HEK293 (cell line): ENCODE data around the gene MST1R.
"Not testable (repeated sequence)": the region's sequence is repeated elsewhere in the genome, so short reads cannot be mapped to it uniquely, and the experiment has no call there.

Experiments
- CTCF ChIA-PET: fragments of 350-600 bp; formaldehyde crosslinking; extraction: SDS; loops from one replicate; lab custom pipeline; 2021; ENCODE audit warnings: antibody characterized with exemption; lab: Yijun Ruan, JAX
- POLR2A ChIA-PET: fragments of 300-600 bp; formaldehyde crosslinking; extraction: SDS; loops from one replicate; lab custom pipeline; 2020; ENCODE audit warnings: antibody characterized with exemption, inconsistent platforms; lab: Yijun Ruan, JAX
- H3K27ac ChIP-seq: fragments of 200-500 bp; sonication (Bioruptor generic); 2 replicates; pipeline ENCODE4 v1.5.1; 2014; ENCODE audit warnings: low read depth, low read length, control low read depth, inconsistent platforms; ENCODE audit errors: extremely low read depth
- H3K36me3 ChIP-seq, 2 experiments: fragments of 200-500 bp in 1 of 2; sonication (Bioruptor generic) in 1 of 2; 1 replicate in 1 of 2; 2 replicates in 1 of 2; pipeline ENCODE4 v1.5.1; 2014 to 2017; ENCODE audit warnings: inconsistent platforms in 2 of 2, low read length in 2 of 2; ENCODE audit not compliant: control insufficient read depth in 2 of 2, insufficient read depth in 1 of 2
- H3K4me1 ChIP-seq: fragments of 200-500 bp; sonication (Bioruptor generic); 2 replicates; pipeline ENCODE4 v1.5.1; 2014; ENCODE audit warnings: mild to moderate bottlenecking, low read length, inconsistent platforms; ENCODE audit not compliant: control insufficient read depth, insufficient read depth
- H3K4me3 ChIP-seq: 2 replicates; pipeline ENCODE4 v1.5.1; 2011; ENCODE audit warnings: low read depth, mild to moderate bottlenecking, control low read depth, low read length, moderate library complexity
- H3K9me3 ChIP-seq: fragments of 200-500 bp; sonication (Bioruptor generic); 2 replicates; pipeline ENCODE4 v1.5.1; 2014; ENCODE audit warnings: low read depth, low read length, inconsistent platforms; ENCODE audit not compliant: control insufficient read depth, insufficient read depth
- GFI1B ChIP-seq: fragments of 450-650 bp; formaldehyde crosslinking; IDR thresholded peaks from 2 replicates; pipeline ENCODE4 v1.5.1; 2016; ENCODE audit warnings: missing biosample characterization, missing genetic modification characterization
- GLIS1 ChIP-seq: fragments of 450-650 bp; formaldehyde crosslinking; IDR thresholded peaks from 2 replicates; pipeline ENCODE4 v1.5.1; 2016; ENCODE audit warnings: missing biosample characterization, missing genetic modification characterization
- INSM2 ChIP-seq: fragments of 450-650 bp; formaldehyde crosslinking; IDR thresholded peaks from 2 replicates; pipeline ENCODE4 v1.5.1; 2016; ENCODE audit warnings: missing biosample characterization, missing genetic modification characterization
- OVOL3 ChIP-seq: fragments of 450-650 bp; formaldehyde crosslinking; IDR thresholded peaks from 2 replicates; pipeline ENCODE4 v1.5.1; 2016; ENCODE audit warnings: missing biosample characterization, missing genetic modification characterization
- SCRT1 ChIP-seq: fragments of 450-650 bp; formaldehyde crosslinking; IDR thresholded peaks from 2 replicates; pipeline ENCODE4 v1.5.1; 2016; ENCODE audit warnings: missing biosample characterization, missing genetic modification characterization, borderline replicate concordance
- ZBTB20 ChIP-seq: fragments of 450-650 bp; formaldehyde crosslinking; IDR thresholded peaks from 2 replicates; pipeline ENCODE4 v1.5.1; 2016; ENCODE audit warnings: missing biosample characterization, missing genetic modification characterization
- ZBTB48 ChIP-seq: fragments of 450-650 bp; formaldehyde crosslinking; IDR thresholded peaks from 2 replicates; pipeline ENCODE4 v1.5.1; 2016; ENCODE audit warnings: missing biosample characterization, missing genetic modification characterization
- ZNF140 ChIP-seq: fragments of 450-650 bp; formaldehyde crosslinking; IDR thresholded peaks from 2 replicates; pipeline ENCODE4 v1.5.1; 2016; ENCODE audit warnings: missing biosample characterization, missing genetic modification characterization
- ZNF146 ChIP-seq: fragments of 450-650 bp; formaldehyde crosslinking; IDR thresholded peaks from 2 replicates; pipeline ENCODE4 v1.5.1; 2016; ENCODE audit warnings: missing biosample characterization, missing genetic modification characterization
- ZNF155 ChIP-seq: fragments of 450-650 bp; formaldehyde crosslinking; IDR thresholded peaks from 2 replicates; pipeline ENCODE4 v1.5.1; 2016; ENCODE audit warnings: missing biosample characterization, missing genetic modification characterization
- ZNF16 ChIP-seq: fragments of 450-650 bp; formaldehyde crosslinking; IDR thresholded peaks from 2 replicates; pipeline ENCODE4 v1.5.1; 2016; ENCODE audit warnings: low read depth, missing biosample characterization, missing genetic modification characterization
- ZNF2 ChIP-seq: fragments of 450-650 bp; formaldehyde crosslinking; IDR thresholded peaks from 2 replicates; pipeline ENCODE4 v1.5.1; 2016; ENCODE audit warnings: missing biosample characterization, missing genetic modification characterization
- ZNF23 ChIP-seq: fragments of 450-650 bp; formaldehyde crosslinking; IDR thresholded peaks from 2 replicates; pipeline ENCODE4 v1.5.1; 2016; ENCODE audit warnings: missing biosample characterization, missing genetic modification characterization, borderline replicate concordance
- ZNF292 ChIP-seq: fragments of 450-650 bp; formaldehyde crosslinking; IDR thresholded peaks from 2 replicates; pipeline ENCODE4 v1.5.1; 2016; ENCODE audit warnings: low read depth, missing biosample characterization, missing genetic modification characterization, borderline replicate concordance
- ZNF350 ChIP-seq: fragments of 450-650 bp; formaldehyde crosslinking; IDR thresholded peaks from 2 replicates; pipeline ENCODE4 v1.5.0; 2017; ENCODE audit warnings: missing biosample characterization, mild to moderate bottlenecking, missing genetic modification characterization
- ZNF394 ChIP-seq: fragments of 450-650 bp; formaldehyde crosslinking; IDR thresholded peaks from 2 replicates; pipeline ENCODE4 v1.5.1; 2016; ENCODE audit warnings: missing biosample characterization, missing genetic modification characterization, mild to moderate bottlenecking, moderate library complexity, borderline replicate concordance
- ZNF561 ChIP-seq: fragments of 450-650 bp; IDR thresholded peaks from 2 replicates; pipeline ENCODE4 v1.5.1; 2018; ENCODE audit warnings: missing biosample characterization, missing genetic modification characterization, borderline replicate concordance
- ZNF580 ChIP-seq: fragments of 450-650 bp; formaldehyde crosslinking; IDR thresholded peaks from 2 replicates; pipeline ENCODE4 v1.5.1; 2016; ENCODE audit warnings: missing biosample characterization, missing genetic modification characterization
- ZNF610 ChIP-seq: fragments of 450-650 bp; formaldehyde crosslinking; IDR thresholded peaks from 2 replicates; pipeline ENCODE4 v1.5.1; 2016; ENCODE audit warnings: missing biosample characterization, missing genetic modification characterization, borderline replicate concordance
- ZNF629 ChIP-seq: fragments of 450-650 bp; formaldehyde crosslinking; IDR thresholded peaks from 2 replicates; pipeline ENCODE4 v1.5.1; 2017; ENCODE audit warnings: missing biosample characterization, missing genetic modification characterization
- ZNF645 ChIP-seq: fragments of 450-650 bp; formaldehyde crosslinking; IDR thresholded peaks from 2 replicates; pipeline ENCODE4; 2016; ENCODE audit warnings: missing biosample characterization, missing genetic modification characterization
- ZNF692 ChIP-seq: fragments of 450-650 bp; formaldehyde crosslinking; IDR thresholded peaks from 2 replicates; pipeline ENCODE4 v1.5.1; 2016; ENCODE audit warnings: missing biosample characterization, missing genetic modification characterization
- ZNF704 ChIP-seq: fragments of 450-650 bp; formaldehyde crosslinking; IDR thresholded peaks from 2 replicates; pipeline ENCODE4 v1.5.1; 2016; ENCODE audit warnings: missing biosample characterization, missing genetic modification characterization
- ZSCAN23 ChIP-seq: fragments of 450-650 bp; formaldehyde crosslinking; IDR thresholded peaks from 2 replicates; pipeline ENCODE4 v1.5.1; 2016; ENCODE audit warnings: missing biosample characterization, missing genetic modification characterization

Gene MST1R

GRCh38 chr3:49939858-49940666 lies 36.4 kb upstream of the MST1R start, which contains the start of gene RBM6 (continued):
- TF ChIP-seq ZSCAN23 (tag by site-specific recombination) (no peak), ZNF16 (no peak), ZBTB20 (tag by site-specific recombination) (peak; percentile 98), OVOL3 (0 out of 2 replicates have a peak, but pooled peaks have one; percentile 51), GFI1B (tag by site-specific recombination) (no peak), ZNF692 (tag by site-specific recombination) (peak; percentile 82), ZBTB48 (tag by site-specific recombination) (no peak), ZNF394 (tag by site-specific recombination) (peak; percentile 56; the same call in 1 of the 2 replicates), ZNF146 (0 out of 2 replicates have a peak, but pooled peaks have one; percentile 11), INSM2 (0 out of 2 replicates have a peak, but pooled peaks have one; percentile 33), ZNF704 (tag by site-specific recombination) (peak; percentile 79; the same call in 1 of the 2 replicates), ZNF561 (peak; percentile 83), ZNF629 (tag by site-specific recombination) (peak; percentile 58), GLIS1 (tag by site-specific recombination) (0 out of 2 replicates have a peak, but pooled peaks have one; percentile 26), ZNF2 (tag by site-specific recombination) (peak; percentile 63; the same call in 1 of the 2 replicates), ZNF580 (tag by site-specific recombination) (peak; percentile 96), ZNF610 (tag by site-specific recombination) (peak; percentile 85)

GRCh38 chr3:49937090-49937489 lies 33.4 kb upstream of the MST1R start:
- no peak overlapping the region for H3K27ac ChIP-seq
- TF ChIP-seq SCRT1 (tag by site-specific recombination) (no peak), ZNF140 (tag by site-specific recombination) (no peak), ZNF645 (tag by site-specific recombination) (no peak), ZNF23 (tag by site-specific recombination) (no peak), ZNF292 (tag by site-specific recombination) (no peak), ZNF155 (tag by site-specific recombination) (no peak), ZNF350 (no peak)
- no peaks in the 10 kb centered on the region for H3K9me3 ChIP-seq
- H3K4me3 ChIP-seq, result no peak overlapping the region
- ChIA-PET POLR2A (no interaction called here), CTCF (no interaction called here)
- H3K4me1 ChIP-seq, result no peaks in the 10 kb centered on the region
- H3K36me3 ChIP-seq, result no peaks in the 10 kb centered on the region; a peak in 1 of 3 replicates

GRCh38 chr3:49932281-49932680 lies 28.6 kb upstream of the MST1R start:
- H3K36me3 ChIP-seq, H3K4me3 ChIP-seq, H3K9me3 ChIP-seq, POLR2A ChIA-PET, H3K4me1 ChIP-seq, CTCF ChIA-PET, H3K27ac ChIP-seq: not testable (repeated sequence)
